ENCODE data around the gene CCDC183. TPM values are rescaled to one million over a fixed set of nuclear protein-coding genes. Genes with fewer than 3 reads are reported as not detected.
"Not testable (repeated sequence)": the region's sequence is repeated elsewhere in the genome, so short reads cannot be mapped to it uniquely, and the experiment has no call there.

The CCDC183 gene
- polyA plus RNA-seq, 1 donor from 2014 or later = 0.78 TPM

DNA sequence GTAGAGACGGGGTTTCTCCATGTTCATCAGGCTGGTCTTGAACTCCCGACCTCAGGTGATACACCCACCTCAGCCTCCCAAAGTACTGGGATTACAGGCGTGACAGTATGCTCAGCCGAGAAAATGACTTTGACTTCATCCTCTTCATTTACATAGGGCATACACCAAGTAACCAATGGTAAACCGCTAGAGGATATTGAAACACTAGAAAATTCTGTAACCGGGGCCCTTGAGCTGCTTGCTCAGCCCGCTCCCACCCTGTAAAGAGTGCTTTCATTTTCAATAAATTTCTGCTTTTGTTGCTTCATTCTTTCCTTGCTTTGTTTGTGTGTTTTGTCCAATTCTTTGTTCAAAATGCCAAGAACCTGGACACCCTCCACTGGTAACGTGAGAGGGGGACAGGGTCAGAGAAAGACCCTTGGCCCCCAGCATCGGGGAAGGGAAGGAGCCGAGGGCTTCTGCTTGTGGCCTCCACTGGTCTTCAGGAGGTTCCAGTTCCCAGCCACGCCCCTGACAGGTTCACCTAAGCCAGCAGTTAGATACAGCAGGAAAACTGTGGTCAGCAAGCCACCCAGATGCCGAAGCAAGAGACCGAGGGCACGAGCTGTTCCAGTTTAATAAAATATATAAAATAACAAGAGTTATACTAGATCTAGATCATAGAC lies 30.3 kb upstream of the CCDC183 start:
- not testable (repeated sequence) for H3K9me3 Mint-ChIP-seq, H3K36me3 Mint-ChIP-seq, H3K27me3 Mint-ChIP-seq
- Mint-ChIP-seq H3K4me3 (peak overlapping the region; percentile 73 to 87 (median 86)), H3K27ac (peak overlapping the region; percentile 90 to 100 (median 93)), H3K4me1 (peaks cover 22 to 25% (median 24%) of the 10 kb centered on the region in 3 donors)

DNA sequence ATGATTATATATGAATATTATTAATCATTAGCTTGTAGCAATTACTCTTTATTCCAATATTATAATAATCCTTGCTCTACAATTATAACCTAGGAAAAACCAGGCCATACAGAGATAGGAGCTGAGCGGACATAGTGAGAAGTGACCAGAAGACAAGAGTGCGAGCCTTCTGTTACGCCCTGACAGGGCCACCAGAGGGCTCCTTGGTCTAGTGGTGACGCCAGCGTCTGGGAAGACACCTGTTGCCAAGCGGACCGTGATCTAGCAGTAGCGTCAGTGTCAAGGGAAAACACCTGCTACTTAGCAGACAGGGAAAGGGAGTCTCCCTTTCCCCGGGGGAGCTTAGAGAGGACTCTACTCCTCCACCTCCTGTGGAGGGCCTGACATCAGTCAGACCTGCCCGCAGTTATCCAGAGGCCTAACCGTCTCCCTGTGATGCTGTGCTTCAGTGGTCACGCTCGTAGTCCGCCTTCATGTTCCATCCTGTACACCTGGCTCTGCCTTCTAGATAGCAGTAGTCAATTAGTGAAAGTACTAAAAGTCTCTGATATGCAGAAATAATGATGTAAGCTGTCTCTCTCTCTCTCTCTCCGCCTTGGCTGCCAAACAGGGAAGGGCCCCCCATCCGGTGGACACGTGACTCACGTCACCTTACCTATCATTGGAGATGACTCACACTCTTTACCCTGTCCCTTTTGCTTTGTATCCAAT lies 29.6 kb upstream of the CCDC183 start:
- peaks cover 20 to 24% (median 23%) of the 10 kb centered on the region in 3 donors for H3K4me1 Mint-ChIP-seq
- H3K36me3 Mint-ChIP-seq, H3K9me3 Mint-ChIP-seq, H3K27me3 Mint-ChIP-seq: not testable (repeated sequence)
- peak overlapping the region; percentile 66 to 87 (median 78) for H3K4me3 Mint-ChIP-seq
- peak overlapping the region; percentile 90 to 100 (median 94) for H3K27ac Mint-ChIP-seq

DNA sequence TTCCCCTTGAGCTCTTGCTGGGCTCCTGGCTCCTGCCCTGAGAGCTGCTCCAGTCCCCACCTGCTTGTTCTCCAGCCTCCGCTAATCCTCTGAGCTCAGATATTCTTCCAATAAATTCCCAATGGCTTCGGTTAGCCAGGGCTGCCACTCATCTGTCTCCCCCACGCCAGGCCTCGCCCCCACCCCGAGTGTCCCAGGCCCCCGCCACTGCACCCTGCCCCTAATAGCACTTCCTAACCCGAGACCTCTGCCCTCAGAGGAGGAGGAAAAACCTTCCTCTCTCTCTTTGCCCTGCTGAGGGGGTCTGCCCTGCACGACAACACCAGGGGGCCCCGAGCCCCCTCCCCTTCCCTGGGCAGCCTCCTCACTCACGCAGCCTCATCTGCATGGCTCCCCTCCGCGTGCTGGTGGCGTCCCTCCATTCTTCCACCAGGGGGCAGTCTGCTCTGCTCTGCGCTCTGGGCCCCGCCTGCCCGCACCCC lies 26.4 kb upstream of the CCDC183 start:
- no peak overlapping the region for H3K27ac Mint-ChIP-seq
- H3K9me3 Mint-ChIP-seq = peaks cover 0 to 3% (median 2%) of the 10 kb centered on the region in 3 donors
- no peak overlapping the region for H3K4me3 Mint-ChIP-seq
- peaks cover 20 to 29% (median 28%) of the 10 kb centered on the region in 3 donors for H3K4me1 Mint-ChIP-seq
- H3K27me3 Mint-ChIP-seq = peaks cover 11% of the 10 kb centered on the region
- peaks cover 5% of the 10 kb centered on the region for H3K36me3 Mint-ChIP-seq

DNA sequence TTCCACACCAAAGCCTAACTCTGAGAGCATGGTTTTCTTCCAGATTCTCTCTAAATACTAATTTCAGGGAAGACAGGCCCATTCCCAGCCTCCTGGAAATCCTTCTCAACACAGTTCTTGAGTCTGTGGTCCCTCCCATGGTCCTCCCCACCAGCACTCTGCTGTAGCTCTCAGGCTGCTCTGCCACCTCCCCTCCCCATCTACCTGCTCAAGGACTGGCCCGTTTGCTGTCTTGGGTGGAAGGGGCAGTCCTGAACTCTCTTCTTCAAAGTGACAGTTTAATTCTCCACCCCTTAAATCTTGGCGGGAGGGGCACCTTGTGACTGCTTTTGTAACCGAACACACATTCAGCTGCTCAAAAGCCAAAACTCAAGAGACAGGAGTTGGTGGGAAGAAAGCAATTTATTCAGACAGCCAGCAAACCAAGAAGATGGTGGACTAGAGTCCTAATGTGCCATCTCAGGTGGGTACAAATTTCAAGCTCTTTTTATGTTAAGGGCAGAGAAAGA lies 24.2 kb upstream of the CCDC183 start:
- no peak overlapping the region for H3K4me3 Mint-ChIP-seq
- H3K36me3 Mint-ChIP-seq = peaks cover 5% of the 10 kb centered on the region
- H3K4me1 Mint-ChIP-seq = peaks cover 7 to 18% (median 15%) of the 10 kb centered on the region in 3 donors
- H3K27me3 Mint-ChIP-seq = peaks cover 10% of the 10 kb centered on the region
- H3K9me3 Mint-ChIP-seq = peaks cover 0 to 3% (median 2%) of the 10 kb centered on the region in 3 donors
- H3K27ac Mint-ChIP-seq = no peak overlapping the region

DNA sequence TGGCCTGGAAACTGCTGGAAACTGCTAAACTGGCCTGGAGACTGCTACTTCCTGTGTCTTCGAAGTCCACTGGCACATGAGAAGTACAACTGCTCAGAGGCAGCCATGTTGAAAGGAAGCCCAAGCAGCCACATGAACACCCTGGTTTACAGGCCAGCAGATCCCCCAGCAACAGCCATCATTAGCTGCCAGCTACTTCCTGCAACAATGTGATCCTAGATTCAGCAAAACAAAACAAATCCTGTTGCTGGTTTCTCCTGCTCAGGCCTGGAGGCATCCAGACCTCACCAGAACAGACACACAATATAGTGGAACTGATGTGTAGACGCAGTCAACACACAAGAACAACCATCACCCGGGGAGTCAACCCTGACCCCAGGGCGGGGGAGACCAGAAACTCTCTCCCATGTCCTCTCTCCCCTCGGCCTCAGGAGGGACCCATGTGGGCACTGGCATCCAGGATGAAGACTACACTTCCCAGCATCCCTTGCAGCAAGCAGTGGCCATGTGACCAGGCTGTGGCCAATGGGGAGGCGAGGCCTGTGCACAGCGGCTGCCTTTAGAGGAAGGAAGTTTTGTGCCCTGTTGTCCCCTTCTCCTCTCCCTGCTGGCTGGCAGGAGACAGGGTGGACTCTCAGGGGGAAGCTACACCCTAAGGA lies 22.6 kb upstream of the CCDC183 start:
- Mint-ChIP-seq H3K9me3 (peaks cover 0 to 3% (median 2%) of the 10 kb centered on the region in 3 donors), H3K27ac (peak overlapping the region in 2 of 3 donors; percentile 10 to 73), H3K36me3 (peaks cover 7% of the 10 kb centered on the region), H3K27me3 (peaks cover 3% of the 10 kb centered on the region), H3K4me1 (peaks cover 0 to 11% (median 7%) of the 10 kb centered on the region in 3 donors), H3K4me3 (no peak overlapping the region)

DNA sequence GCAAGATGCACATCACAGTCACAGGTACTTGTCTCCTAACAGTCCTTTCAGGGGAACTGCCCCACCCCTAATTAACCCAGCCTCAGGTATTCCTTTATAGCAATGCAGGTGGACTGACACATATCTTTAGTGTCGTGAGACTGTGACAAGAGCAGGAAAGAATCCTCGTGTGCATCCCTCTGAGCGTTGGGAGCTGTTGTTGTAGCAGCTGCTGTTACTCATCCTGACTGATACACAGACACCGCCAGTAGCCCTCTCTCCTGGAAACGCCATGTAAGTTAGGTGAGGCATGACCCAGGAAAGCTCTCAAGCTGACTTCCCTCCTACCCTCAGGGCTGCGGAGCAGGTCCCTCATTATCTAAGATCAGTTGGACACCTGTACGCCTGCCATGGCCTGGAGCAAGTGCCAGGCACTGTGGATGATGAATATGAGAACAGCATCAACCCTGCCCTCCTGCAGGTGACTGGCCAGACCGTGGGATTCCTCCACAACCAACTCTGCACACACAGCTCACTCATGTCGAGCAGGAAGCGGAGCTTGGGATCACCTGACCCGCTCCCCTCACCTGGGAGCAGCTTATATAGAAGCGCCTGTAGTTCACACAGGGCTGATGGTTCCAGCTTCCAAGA lies 21.6 kb upstream of the CCDC183 start:
- Mint-ChIP-seq H3K4me3 (no peak overlapping the region), H3K36me3 (peaks cover 7% of the 10 kb centered on the region), H3K27me3 (peaks cover 3% of the 10 kb centered on the region), H3K9me3 (peaks cover 0 to 3% (median 2%) of the 10 kb centered on the region in 3 donors), H3K27ac (no peak overlapping the region), H3K4me1 (peaks cover 0 to 11% (median 7%) of the 10 kb centered on the region in 3 donors)

DNA sequence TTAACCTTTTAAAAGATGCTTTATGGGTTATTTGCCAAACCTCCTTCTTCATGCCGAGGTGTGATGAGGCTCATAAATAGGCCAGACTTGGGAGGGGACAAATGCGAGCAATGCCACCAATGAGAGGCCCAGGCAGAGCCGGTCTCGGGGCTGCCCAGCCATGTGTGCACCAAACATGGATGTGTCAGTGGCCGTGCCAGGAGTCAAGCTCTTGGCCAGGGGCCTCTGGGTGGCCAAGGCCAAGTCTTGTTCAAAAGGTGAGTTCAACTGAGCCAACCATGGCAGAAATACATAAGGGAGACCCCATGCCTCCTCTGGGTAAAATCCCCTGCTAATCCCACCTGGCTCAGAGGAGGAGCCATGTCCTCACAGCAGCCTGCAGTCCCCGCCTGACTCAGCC lies 20.9 kb upstream of the CCDC183 start:
- no peak overlapping the region for H3K27ac Mint-ChIP-seq
- no peak overlapping the region for H3K4me3 Mint-ChIP-seq
- H3K9me3 Mint-ChIP-seq = peaks cover 0 to 3% (median 2%) of the 10 kb centered on the region in 3 donors

DNA sequence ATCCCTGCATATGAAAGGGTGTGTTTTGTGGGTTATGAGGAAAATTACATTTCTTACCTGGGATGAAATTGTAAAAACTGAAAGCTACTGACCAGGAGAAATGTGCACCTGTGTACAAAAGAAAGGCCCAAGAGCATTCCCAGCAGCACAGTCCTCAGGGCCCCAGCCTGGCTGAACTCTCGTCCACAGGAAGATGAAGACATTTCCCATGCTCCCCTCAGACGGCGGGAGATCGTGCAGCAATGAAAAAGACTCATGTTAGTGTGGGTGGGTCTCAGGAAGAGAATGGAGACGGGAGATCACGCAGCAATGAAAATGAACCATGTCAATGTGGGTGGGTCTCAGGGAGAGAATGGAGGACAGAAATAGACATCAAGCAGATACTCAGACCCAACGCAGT lies 19.2 kb upstream of the CCDC183 start:
- Mint-ChIP-seq H3K9me3 (peaks cover 0 to 3% (median 0%) of the 10 kb centered on the region in 3 donors), H3K4me1 (peaks cover 0 to 8% (median 6%) of the 10 kb centered on the region in 3 donors), H3K36me3 (peaks cover 7% of the 10 kb centered on the region), H3K27ac (no peak overlapping the region), H3K27me3 (peaks cover 2% of the 10 kb centered on the region), H3K4me3 (no peak overlapping the region)

More for the DNA sequence above, 20.9 kb upstream of the CCDC183 start:
- Mint-ChIP-seq H3K4me1 (peaks cover 0 to 10% (median 7%) of the 10 kb centered on the region in 3 donors), H3K36me3 (peaks cover 7% of the 10 kb centered on the region), H3K27me3 (peaks cover 3% of the 10 kb centered on the region)

DNA sequence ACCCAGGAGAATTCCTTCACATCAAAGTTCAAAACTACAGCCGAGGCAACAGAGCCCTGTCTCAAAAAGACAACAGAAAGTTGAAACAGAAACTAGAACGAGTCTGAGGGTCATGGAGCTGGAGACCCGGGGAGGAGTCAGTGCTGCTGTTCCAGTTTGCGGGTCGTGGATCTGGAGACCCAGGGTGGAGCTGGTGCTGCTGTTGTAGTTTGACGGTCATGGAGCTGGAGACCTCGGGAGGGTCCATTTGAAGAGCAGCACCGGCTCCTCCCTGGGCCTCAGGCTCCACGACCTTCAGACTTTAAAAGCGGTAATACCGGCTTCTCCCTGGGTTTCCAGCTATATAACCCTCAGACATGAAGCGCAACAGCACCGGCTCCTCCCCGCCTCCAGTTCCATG lies 18.8 kb upstream of the CCDC183 start:
- Mint-ChIP-seq H3K9me3 (peaks cover 0 to 3% (median 0%) of the 10 kb centered on the region in 3 donors), H3K27ac (no peak overlapping the region), H3K27me3 (peaks cover 2% of the 10 kb centered on the region), H3K4me1 (peaks cover 0 to 8% (median 6%) of the 10 kb centered on the region in 3 donors), H3K4me3 (no peak overlapping the region), H3K36me3 (peaks cover 7% of the 10 kb centered on the region)

DNA sequence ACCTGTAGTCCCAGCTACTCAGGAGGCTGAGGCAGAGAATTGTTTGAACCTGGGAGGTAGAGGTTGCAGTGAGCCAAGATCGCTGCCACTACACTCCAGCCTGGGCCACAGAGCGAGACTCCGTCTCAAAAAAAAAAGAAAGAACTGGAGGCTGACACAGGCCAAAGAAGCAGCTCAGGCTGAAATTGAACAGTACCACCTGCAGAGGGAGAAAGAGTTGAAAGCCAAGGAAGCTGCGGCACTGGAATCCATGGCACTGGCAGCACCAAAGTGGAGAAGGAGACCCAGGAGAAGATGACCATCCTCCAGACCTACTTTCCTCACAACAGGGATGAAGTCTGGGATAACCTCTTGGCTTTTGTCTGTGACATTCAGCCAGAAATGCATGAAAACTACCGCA lies 16.3 kb upstream of the CCDC183 start:
- H3K27me3 Mint-ChIP-seq = no peaks in the 10 kb centered on the region
- H3K27ac Mint-ChIP-seq = peak overlapping the region in 1 of 3 donors; percentile 37
- H3K9me3 Mint-ChIP-seq = no peaks in the 10 kb centered on the region
- H3K4me1 Mint-ChIP-seq = peaks cover 0 to 3% (median 0%) of the 10 kb centered on the region in 3 donors
- no peak overlapping the region for H3K4me3 Mint-ChIP-seq
- H3K36me3 Mint-ChIP-seq = peaks cover 2% of the 10 kb centered on the region

DNA sequence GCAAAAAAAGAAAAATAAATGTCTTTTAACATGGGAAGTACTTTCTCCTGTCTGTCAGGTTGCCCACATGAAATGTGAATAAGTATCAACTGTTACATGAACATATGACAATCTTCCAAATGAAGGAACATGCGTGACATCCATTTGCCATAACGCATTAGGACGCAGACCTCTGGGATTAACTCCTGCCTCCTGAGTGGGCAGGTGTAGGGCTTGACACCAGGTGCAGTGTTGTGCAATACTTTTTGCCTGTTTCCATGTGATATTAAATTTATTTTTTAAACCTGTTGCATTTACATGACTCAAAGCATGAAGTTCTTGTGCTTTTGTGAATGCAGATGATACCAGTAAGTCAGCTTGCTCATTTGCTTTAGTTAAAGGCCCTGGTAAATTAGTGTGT lies 13.7 kb upstream of the CCDC183 start:
- no peaks in the 10 kb centered on the region for H3K9me3 Mint-ChIP-seq
- no peak overlapping the region for H3K27ac Mint-ChIP-seq
- H3K36me3 Mint-ChIP-seq = no peaks in the 10 kb centered on the region
- H3K4me1 Mint-ChIP-seq = peaks cover 0 to under 1% (median under 1%) of the 10 kb centered on the region in 3 donors
- H3K27me3 Mint-ChIP-seq = peaks cover under 1% of the 10 kb centered on the region
- H3K4me3 Mint-ChIP-seq = no peak overlapping the region

DNA sequence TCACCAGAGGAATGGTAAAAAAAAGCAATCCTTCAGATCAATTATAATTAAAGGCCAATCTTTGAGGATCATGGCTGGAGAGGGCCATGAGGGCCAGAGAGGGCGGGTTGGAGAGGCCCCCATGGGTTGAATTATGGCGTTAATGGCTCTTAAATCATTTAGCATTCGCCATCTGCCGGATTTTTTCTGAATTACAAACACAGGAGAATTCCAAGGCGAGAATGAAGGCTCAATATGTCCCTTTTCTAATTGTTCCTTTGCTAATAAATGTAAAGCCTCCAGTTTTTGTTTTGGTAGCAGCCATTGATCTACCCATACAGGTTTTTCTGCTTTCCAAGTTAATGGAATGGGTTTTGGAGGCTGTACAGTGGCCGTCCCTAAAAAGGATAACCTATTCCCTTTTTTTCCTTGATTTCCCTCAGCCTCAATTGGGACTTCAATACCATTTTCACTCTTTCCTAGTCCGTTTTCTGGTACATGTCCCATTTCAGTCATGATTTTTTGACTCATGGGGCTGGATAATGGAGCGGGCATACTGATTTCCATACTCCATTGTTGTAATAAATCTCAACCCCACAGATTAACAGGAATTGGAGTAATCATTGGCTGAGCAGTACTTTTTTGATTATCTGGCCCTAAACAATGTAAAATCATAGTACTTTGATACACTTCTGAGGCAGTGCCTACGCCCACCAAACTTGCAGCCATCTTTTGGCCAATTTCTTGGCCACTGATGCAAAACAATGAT lies 11.7 kb upstream of the CCDC183 start:
- Mint-ChIP-seq H3K4me3 (no peak overlapping the region), H3K27me3 (peaks cover 3% of the 10 kb centered on the region), H3K27ac (peak overlapping the region in 1 of 3 donors; percentile 60), H3K36me3 (no peaks in the 10 kb centered on the region), H3K4me1 (peaks cover 0 to 14% (median 6%) of the 10 kb centered on the region in 3 donors), H3K9me3 (no peaks in the 10 kb centered on the region)

DNA sequence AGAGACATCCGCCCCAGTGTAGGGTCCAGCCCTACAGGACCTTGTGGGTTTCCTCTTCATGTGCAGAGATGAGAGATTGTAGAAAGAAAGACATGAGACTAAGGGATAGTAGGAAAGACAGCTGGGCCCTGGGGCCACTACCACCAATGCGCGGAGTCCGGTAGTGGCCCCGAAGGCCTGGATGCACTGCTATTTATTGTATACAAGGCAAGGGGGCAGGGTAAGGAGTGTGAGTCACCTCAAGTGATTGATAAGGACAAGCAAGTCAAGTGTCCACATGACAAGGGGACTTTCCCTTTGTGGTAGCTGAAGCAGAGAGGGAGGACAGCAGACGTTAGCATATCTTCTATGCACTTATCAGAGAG lies 11.2 kb upstream of the CCDC183 start:
- Mint-ChIP-seq H3K36me3 (no peaks in the 10 kb centered on the region), H3K4me1 (peaks cover 0 to 14% (median 6%) of the 10 kb centered on the region in 3 donors), H3K4me3 (peak overlapping the region in 1 of 4 donors; percentile 30), H3K27ac (no peak overlapping the region), H3K9me3 (no peaks in the 10 kb centered on the region), H3K27me3 (peaks cover 3% of the 10 kb centered on the region)
